ENCODE measurements around the gene DHRS11.
A peak's percentile ranks its signal among the peaks of the same experiment; 100 is the strongest.

The DHRS11 gene

GRCh38 chr17:36591434-36592315, at the start of gene DHRS11:
DHRS11 (plus strand) TSS chr17:36591879; CDS start chr17:36592010, 131 bp downstream.
- DNase-seq = peak; percentile 9 to 76

GRCh38 chr17:36542755-36543154, 48.9 kb upstream of the DHRS11 start:
- DNase-seq = no peak

GRCh38 chr17:36544044-36544306, 47.7 kb upstream of the DHRS11 start:
- peak in 1 of 2 experiments; percentile 25 for DNase-seq

- DNase-seq = peak; percentile 81 to 93
These were observed 47.2 kb upstream of the DHRS11 start, which contains the start of gene GGNBP2 for GRCh38 chr17:36544307-36545076. GGNBP2 (plus strand) TSS chr17:36544919; CDS start chr17:36545725, 806 bp downstream.

- DNase-seq = no peak
These were observed 46.6 kb upstream of the DHRS11 start for GRCh38 chr17:36545077-36545464.

- DNase-seq = peak; percentile 82 to 96
These were observed 45.9 kb upstream of the DHRS11 start for GRCh38 chr17:36545465-36546417.

GRCh38 chr17:36546418-36547093, 45.1 kb upstream of the DHRS11 start:
- DNase-seq = no peak

- no peak for DNase-seq
These were observed 43.9 kb upstream of the DHRS11 start for GRCh38 chr17:36547776-36548175.

- no peak for DNase-seq
These were observed 40.9 kb upstream of the DHRS11 start for GRCh38 chr17:36550491-36551417.

- no peak for DNase-seq
These were observed 38.2 kb upstream of the DHRS11 start for GRCh38 chr17:36553459-36553858.

GRCh38 chr17:36566081-36566480, 25.6 kb upstream of the DHRS11 start:
- no peak for DNase-seq

GRCh38 chr17:36575028-36575427, 16.7 kb upstream of the DHRS11 start:
- no peak for DNase-seq

GRCh38 chr17:36576793-36577192, 14.9 kb upstream of the DHRS11 start:
- DNase-seq = no peak

- DNase-seq = no peak
These were observed 13.0 kb upstream of the DHRS11 start for GRCh38 chr17:36578671-36579070.

GRCh38 chr17:36583787-36584186, 7.9 kb upstream of the DHRS11 start:
- no peak for DNase-seq

GRCh38 chr17:36586138-36586537, 5.5 kb upstream of the DHRS11 start:
- DNase-seq = no peak

GRCh38 chr17:36590082-36590481, 1.6 kb upstream of the DHRS11 start:
- DNase-seq = no peak

- no peak for DNase-seq
These were observed 637 bp downstream of the DHRS11 start for GRCh38 chr17:36592316-36592715.

GRCh38 chr17:36592716-36593321, 1.1 kb downstream of the DHRS11 start:
- DNase-seq = no peak

GRCh38 chr17:36593656-36594316, 2.1 kb downstream of the DHRS11 start:
- DNase-seq = peak; percentile 4 to 10

All from NCI-H446 (cell line).